ENCODE data around the gene NRP1.

GRCh38 chr10:33231621-33232350, 102.7 kb downstream of the NRP1 start:
- TF ChIP-seq CTCF (IDR thresholded peaks at IDR 0.05), result no peak
- TF ChIP-seq POLR2A (IDR thresholded peaks at IDR 0.05), result no peak
